Fibroblast of villous mesenchyme (primary cell): ENCODE results near the gene TRA2B. TPM values are rescaled to one million over a fixed set of nuclear protein-coding genes. Genes with fewer than 3 reads are reported as not detected.

Experiments used
- DNase-seq: peaks from one replicate; pipeline ENCODE4 v3.0.0-alpha.2; 2010; ENCODE audit warnings: low read depth
- H3K4me3 ChIP-seq: 2 replicates; pipeline ENCODE4 v1.5.1; 2011; ENCODE audit warnings: low read depth, mild to moderate bottlenecking, low read length
- CTCF ChIP-seq: IDR thresholded peaks from 2 replicates; pipeline ENCODE4 v1.5.1; 2012; ENCODE audit warnings: low read depth, mild to moderate bottlenecking, low read length; ENCODE audit not compliant: insufficient read depth
- total RNA-seq: library from RNA; depleted of rRNA; stranded (reverse); fragments of >200 nt; gene quantifications from 2 replicates; pipeline ENCODE4 v1.2.3, GENCODE V29; 2012

TRA2B gene
- total RNA-seq, 1 donor: 182 TPM

- H3K4me3 ChIP-seq: no peak overlapping the region
- TF ChIP-seq CTCF: no peak
- no peak for DNase-seq
These were observed 4.6 kb upstream of the TRA2B start for GRCh38 chr3:185942396-185942795.

GRCh38 chr3:185940951-185941350 is 3.1 kb upstream of the TRA2B start:
- no peak for DNase-seq
- no peak for TF ChIP-seq CTCF
- H3K4me3 ChIP-seq: no peak overlapping the region

DNA sequence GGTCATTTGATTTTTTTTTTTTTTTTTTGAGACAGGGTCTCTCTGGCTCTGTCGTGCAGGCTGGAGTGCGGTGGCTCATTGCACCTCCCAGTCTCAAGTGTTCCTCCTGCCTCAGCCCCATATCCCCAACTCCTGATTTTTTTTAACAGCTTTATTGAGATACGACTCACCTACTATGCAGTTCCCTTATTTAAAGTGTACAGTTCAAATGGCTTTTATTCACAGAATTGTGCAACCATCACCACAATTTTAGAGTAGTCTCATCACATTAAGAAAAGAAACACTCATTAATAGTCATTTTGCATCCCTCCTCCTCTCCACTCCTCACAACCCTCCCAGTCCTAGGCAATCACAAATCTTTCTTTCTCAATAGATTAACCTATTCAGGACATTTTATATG is 1.9 kb upstream of the TRA2B start:
- no peak for DNase-seq
- no peak for TF ChIP-seq CTCF
- H3K4me3 ChIP-seq: no peak overlapping the region

GRCh38 chr3:185936814-185937688 is 763 bp downstream of the TRA2B start:
- no peak for TF ChIP-seq CTCF
- DNase-seq: peak; percentile 91
- peak overlapping the region; percentile 100 for H3K4me3 ChIP-seq

DNA sequence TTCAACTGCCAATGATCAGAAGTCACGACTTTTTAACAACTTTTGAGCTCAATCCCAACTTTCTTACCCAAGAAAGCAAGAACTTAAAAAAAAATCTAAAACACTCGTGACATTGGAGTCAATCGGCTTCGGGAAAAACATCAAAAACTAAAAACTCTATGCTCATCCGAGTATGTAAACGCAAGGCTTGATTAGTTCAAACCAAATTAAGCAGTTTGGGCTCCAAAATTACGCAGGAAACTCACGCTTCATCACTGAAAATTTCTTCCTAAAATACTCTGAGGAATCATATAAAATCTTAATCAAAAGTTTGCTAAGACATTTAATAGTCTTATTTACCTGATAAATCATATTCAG is 1.6 kb downstream of the TRA2B start:
- TF ChIP-seq CTCF: no peak
- no peak for DNase-seq
- peak overlapping the region; percentile 100 for H3K4me3 ChIP-seq

DNA sequence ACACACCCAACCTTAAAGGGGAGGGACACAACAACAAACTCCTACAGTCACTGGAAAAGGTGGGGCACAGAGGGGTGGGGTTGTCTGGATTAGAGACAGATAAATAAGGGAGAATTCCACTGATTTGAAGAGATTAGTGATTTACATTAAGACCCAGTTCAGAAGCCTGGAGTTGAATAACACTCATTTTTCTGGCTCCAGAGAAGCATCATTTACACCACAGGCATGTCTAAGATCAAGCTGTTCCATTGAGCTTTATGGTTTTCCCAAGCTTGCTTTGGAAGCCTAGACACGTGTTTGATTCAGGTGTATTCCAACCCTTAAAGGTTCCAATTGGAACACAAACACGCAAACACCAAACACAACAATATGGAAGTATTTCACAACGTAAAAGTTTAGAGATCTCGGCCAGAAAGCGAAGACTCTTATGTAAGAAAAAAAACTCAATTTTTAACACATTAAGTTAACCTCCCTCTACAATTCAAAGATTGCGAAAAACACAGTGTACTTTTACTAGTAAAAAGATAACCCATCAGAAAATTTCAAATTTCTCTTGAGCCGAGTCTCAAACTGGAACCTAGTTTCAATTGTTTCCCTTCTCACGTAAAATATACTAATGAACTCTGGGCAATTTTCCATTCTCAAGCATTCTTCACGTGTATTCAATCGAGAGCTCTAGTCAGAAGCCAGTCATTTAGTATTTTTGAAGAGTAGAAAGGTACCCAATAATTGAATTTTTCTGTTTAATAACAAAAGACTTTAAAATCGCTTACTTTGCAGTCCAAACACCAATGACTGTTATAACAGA is 2.1 kb downstream of the TRA2B start:
- peak overlapping the region; percentile 100 for H3K4me3 ChIP-seq
- DNase-seq: peak; percentile 59
- no peak for TF ChIP-seq CTCF
